B cell (primary cell): ENCODE data around the gene DOCK1.

Experiments used
- EZH2 ChIP-seq: IDR thresholded peaks from 2 replicates; pipeline ENCODE4 v1.6.1; 2012; ENCODE audit warnings: borderline replicate concordance, low read depth, mild to moderate bottlenecking, moderate library complexity, low read length; ENCODE audit not compliant: insufficient read depth, poor library complexity, severe bottlenecking
- TF ChIP-seq, protein P1 (sequence below): fragments of 200-600 bp; IDR thresholded peaks from one replicate; pipeline ENCODE4 v1.8.0; 2022; ENCODE audit warnings: antibody characterized with exemption, mild to moderate bottlenecking

DNA sequence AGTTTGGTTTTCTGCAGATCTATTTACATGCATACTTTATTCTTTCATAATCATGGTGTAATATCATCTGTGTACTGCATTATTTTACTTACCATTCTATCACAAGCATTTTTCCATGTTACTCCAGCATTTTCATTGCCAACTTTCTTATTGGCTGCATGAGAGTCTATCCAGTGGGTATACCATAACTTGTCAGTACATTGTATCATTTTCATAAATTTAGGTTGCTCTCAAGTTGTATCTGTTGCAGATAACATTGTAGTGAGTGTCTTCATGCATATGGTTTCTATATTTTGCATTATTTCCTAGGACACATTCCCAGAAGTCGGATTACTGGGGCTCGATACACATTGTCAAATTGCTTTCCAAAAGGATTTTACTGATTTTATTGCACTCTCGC is 378.3 kb downstream of the DOCK1 start:
- TF ChIP-seq, protein P1, sequence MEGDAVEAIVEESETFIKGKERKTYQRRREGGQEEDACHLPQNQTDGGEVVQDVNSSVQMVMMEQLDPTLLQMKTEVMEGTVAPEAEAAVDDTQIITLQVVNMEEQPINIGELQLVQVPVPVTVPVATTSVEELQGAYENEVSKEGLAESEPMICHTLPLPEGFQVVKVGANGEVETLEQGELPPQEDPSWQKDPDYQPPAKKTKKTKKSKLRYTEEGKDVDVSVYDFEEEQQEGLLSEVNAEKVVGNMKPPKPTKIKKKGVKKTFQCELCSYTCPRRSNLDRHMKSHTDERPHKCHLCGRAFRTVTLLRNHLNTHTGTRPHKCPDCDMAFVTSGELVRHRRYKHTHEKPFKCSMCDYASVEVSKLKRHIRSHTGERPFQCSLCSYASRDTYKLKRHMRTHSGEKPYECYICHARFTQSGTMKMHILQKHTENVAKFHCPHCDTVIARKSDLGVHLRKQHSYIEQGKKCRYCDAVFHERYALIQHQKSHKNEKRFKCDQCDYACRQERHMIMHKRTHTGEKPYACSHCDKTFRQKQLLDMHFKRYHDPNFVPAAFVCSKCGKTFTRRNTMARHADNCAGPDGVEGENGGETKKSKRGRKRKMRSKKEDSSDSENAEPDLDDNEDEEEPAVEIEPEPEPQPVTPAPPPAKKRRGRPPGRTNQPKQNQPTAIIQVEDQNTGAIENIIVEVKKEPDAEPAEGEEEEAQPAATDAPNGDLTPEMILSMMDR, result no peak
- no peak for TF ChIP-seq EZH2
